ENCODE measurements around the gene CCT4.

GRCh38 chr2:61920548-61920947 is 32.1 kb upstream of the CCT4 start:
- TF ChIP-seq POLR2A (IDR thresholded peaks at IDR 0.05): no peak
- no peak for TF ChIP-seq CTCF (IDR thresholded peaks at IDR 0.05)

Data from uterus (tissue), 2 donors.